Mammary epithelial cell (primary cell): Measurements from ENCODE around the gene BEND6.

ENCODE experiments used
- EZH2 ChIP-seq: IDR thresholded peaks from 2 replicates; pipeline ENCODE4 v1.6.1; 2012; ENCODE audit warnings: low read length, inconsistent platforms, borderline replicate concordance
- TF ChIP-seq, protein P1 (sequence below), 2 donors: IDR thresholded peaks in 1 of 2; conservative IDR thresholded peaks in 1 of 2; 2 replicates each; pipeline ENCODE4 v1.5.1; 2011 to 2012; ENCODE audit warnings: inconsistent platforms in 2 of 2, low read length in 2 of 2, mild to moderate bottlenecking in 2 of 2, control low read depth in 1 of 2, low read depth in 1 of 2; ENCODE audit not compliant: insufficient read depth in 1 of 2; ENCODE audit errors: extremely low read depth in 1 of 2

DNA sequence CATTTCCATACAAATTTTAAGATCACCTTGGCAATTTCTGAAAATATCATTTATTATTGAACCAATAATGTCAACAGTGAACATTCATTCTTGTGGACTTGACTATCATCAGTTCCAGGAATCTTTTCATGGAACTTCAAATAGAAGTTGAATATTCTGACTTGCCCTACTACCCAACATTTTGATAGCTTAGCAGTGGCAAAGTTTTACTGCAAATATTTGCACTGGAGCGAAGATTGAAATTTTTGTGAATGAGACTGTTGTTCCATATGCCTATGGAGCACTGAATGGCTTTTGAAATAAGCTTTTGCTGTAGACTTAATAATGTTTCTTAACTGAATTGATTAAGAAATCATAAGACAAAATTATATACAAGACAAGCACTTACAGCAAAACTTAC is 23.6 kb downstream of the BEND6 start:
- TF ChIP-seq, protein P1, sequence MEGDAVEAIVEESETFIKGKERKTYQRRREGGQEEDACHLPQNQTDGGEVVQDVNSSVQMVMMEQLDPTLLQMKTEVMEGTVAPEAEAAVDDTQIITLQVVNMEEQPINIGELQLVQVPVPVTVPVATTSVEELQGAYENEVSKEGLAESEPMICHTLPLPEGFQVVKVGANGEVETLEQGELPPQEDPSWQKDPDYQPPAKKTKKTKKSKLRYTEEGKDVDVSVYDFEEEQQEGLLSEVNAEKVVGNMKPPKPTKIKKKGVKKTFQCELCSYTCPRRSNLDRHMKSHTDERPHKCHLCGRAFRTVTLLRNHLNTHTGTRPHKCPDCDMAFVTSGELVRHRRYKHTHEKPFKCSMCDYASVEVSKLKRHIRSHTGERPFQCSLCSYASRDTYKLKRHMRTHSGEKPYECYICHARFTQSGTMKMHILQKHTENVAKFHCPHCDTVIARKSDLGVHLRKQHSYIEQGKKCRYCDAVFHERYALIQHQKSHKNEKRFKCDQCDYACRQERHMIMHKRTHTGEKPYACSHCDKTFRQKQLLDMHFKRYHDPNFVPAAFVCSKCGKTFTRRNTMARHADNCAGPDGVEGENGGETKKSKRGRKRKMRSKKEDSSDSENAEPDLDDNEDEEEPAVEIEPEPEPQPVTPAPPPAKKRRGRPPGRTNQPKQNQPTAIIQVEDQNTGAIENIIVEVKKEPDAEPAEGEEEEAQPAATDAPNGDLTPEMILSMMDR (conservative IDR thresholded peaks at IDR 0.05 in 1 of 2, IDR thresholded peaks at IDR 0.05 in 1 of 2; ENCODE audit: extremely low read depth in 1 of 2, insufficient read depth in 1 of 2, low read depth in 1 of 2, low read length in 2 of 2) = no peak
- TF ChIP-seq EZH2 = no peak
